HEK293 (cell line): ENCODE measurements around the gene MKLN1.

Source experiments
- CTCF ChIA-PET: fragments of 350-600 bp; formaldehyde crosslinking; extraction: SDS; loops from one replicate; lab custom pipeline; 2021; ENCODE audit warnings: antibody characterized with exemption; lab: Yijun Ruan, JAX
- POLR2A ChIA-PET: fragments of 300-600 bp; formaldehyde crosslinking; extraction: SDS; loops from one replicate; lab custom pipeline; 2020; ENCODE audit warnings: antibody characterized with exemption, inconsistent platforms; lab: Yijun Ruan, JAX
- H3K27ac ChIP-seq: fragments of 200-500 bp; sonication (Bioruptor generic); 2 replicates; pipeline ENCODE4 v1.5.1; 2014; ENCODE audit warnings: low read depth, low read length, control low read depth, inconsistent platforms; ENCODE audit errors: extremely low read depth
- H3K36me3 ChIP-seq, 2 experiments: fragments of 200-500 bp in 1 of 2; sonication (Bioruptor generic) in 1 of 2; 1 replicate in 1 of 2; 2 replicates in 1 of 2; pipeline ENCODE4 v1.5.1; 2014 to 2017; ENCODE audit warnings: inconsistent platforms in 2 of 2, low read length in 2 of 2; ENCODE audit not compliant: control insufficient read depth in 2 of 2, insufficient read depth in 1 of 2
- H3K4me1 ChIP-seq: fragments of 200-500 bp; sonication (Bioruptor generic); 2 replicates; pipeline ENCODE4 v1.5.1; 2014; ENCODE audit warnings: mild to moderate bottlenecking, low read length, inconsistent platforms; ENCODE audit not compliant: control insufficient read depth, insufficient read depth
- H3K4me3 ChIP-seq: 2 replicates; pipeline ENCODE4 v1.5.1; 2011; ENCODE audit warnings: low read depth, mild to moderate bottlenecking, control low read depth, low read length, moderate library complexity
- H3K9me3 ChIP-seq: fragments of 200-500 bp; sonication (Bioruptor generic); 2 replicates; pipeline ENCODE4 v1.5.1; 2014; ENCODE audit warnings: low read depth, low read length, inconsistent platforms; ENCODE audit not compliant: control insufficient read depth, insufficient read depth
- MZF1 ChIP-seq: fragments of 450-650 bp; formaldehyde crosslinking; IDR thresholded peaks from 2 replicates; pipeline ENCODE4 v1.5.1; 2017; ENCODE audit warnings: missing biosample characterization, missing genetic modification characterization, borderline replicate concordance
- OVOL3 ChIP-seq: fragments of 450-650 bp; formaldehyde crosslinking; IDR thresholded peaks from 2 replicates; pipeline ENCODE4 v1.5.1; 2016; ENCODE audit warnings: missing biosample characterization, missing genetic modification characterization
- TCF7L2 ChIP-seq: IDR thresholded peaks from 2 replicates; pipeline ENCODE4 v1.6.1; 2011; ENCODE audit warnings: low read depth, mild to moderate bottlenecking, inconsistent platforms, low read length, moderate library complexity, borderline replicate concordance
- ZBTB21 ChIP-seq: fragments of 450-650 bp; formaldehyde crosslinking; IDR thresholded peaks from 2 replicates; pipeline ENCODE4 v1.5.1; 2017; ENCODE audit warnings: missing biosample characterization, missing genetic modification characterization
- ZEB2 ChIP-seq: fragments of 450-650 bp; formaldehyde crosslinking; IDR thresholded peaks from 2 replicates; pipeline ENCODE4 v1.5.1; 2016; ENCODE audit warnings: missing biosample characterization, missing genetic modification characterization
- ZFP37 ChIP-seq: fragments of 450-650 bp; formaldehyde crosslinking; IDR thresholded peaks from 2 replicates; pipeline ENCODE4 v1.5.1; 2016; ENCODE audit warnings: missing biosample characterization, missing genetic modification characterization
- ZNF138 ChIP-seq: fragments of 450-650 bp; formaldehyde crosslinking; IDR thresholded peaks from 2 replicates; pipeline ENCODE4 v1.5.1; 2016; ENCODE audit warnings: missing biosample characterization, missing genetic modification characterization, borderline replicate concordance
- ZNF2 ChIP-seq: fragments of 450-650 bp; formaldehyde crosslinking; IDR thresholded peaks from 2 replicates; pipeline ENCODE4 v1.5.1; 2016; ENCODE audit warnings: missing biosample characterization, missing genetic modification characterization
- ZNF202 ChIP-seq: fragments of 450-650 bp; formaldehyde crosslinking; IDR thresholded peaks from 2 replicates; pipeline ENCODE4 v1.5.1; 2016; ENCODE audit warnings: missing biosample characterization, missing genetic modification characterization, borderline replicate concordance
- ZNF37A ChIP-seq: fragments of 450-650 bp; IDR thresholded peaks from 2 replicates; pipeline ENCODE4 v1.5.1; 2018; ENCODE audit warnings: missing biosample characterization, missing genetic modification characterization
- ZNF510 ChIP-seq: fragments of 450-650 bp; formaldehyde crosslinking; IDR thresholded peaks from 2 replicates; pipeline ENCODE4 v1.5.1; 2018; ENCODE audit warnings: mild to moderate bottlenecking, missing genetic modification characterization, missing biosample characterization; ENCODE audit not compliant: insufficient replicate concordance
- ZNF658 ChIP-seq: fragments of 450-650 bp; formaldehyde crosslinking; IDR thresholded peaks from 2 replicates; pipeline ENCODE4; 2016; ENCODE audit warnings: missing biosample characterization, missing genetic modification characterization
- ZNF837 ChIP-seq: fragments of 450-650 bp; formaldehyde crosslinking; IDR thresholded peaks from 2 replicates; pipeline ENCODE4 v1.5.1; 2016; ENCODE audit warnings: missing biosample characterization, missing genetic modification characterization
- TF ChIP-seq, protein P1 (sequence below): fragments of 450-650 bp; formaldehyde crosslinking; IDR thresholded peaks from 2 replicates; pipeline ENCODE4 v1.5.1; 2016; ENCODE audit warnings: missing biosample characterization, missing genetic modification characterization, borderline replicate concordance
- TF ChIP-seq, protein P2 (sequence below): fragments of 450-650 bp; formaldehyde crosslinking; IDR thresholded peaks from 2 replicates; pipeline ENCODE4 v1.5.1; 2016; ENCODE audit warnings: missing biosample characterization, missing genetic modification characterization, low read depth
- TF ChIP-seq, protein P3 (sequence below): fragments of 450-650 bp; formaldehyde crosslinking; IDR thresholded peaks from 2 replicates; pipeline ENCODE4 v1.5.1; 2016; ENCODE audit warnings: missing biosample characterization, missing genetic modification characterization
- TF ChIP-seq, protein P4 (sequence below): fragments of 450-650 bp; formaldehyde crosslinking; IDR thresholded peaks from 2 replicates; pipeline ENCODE4 v1.5.1; 2016; ENCODE audit warnings: missing biosample characterization, missing genetic modification characterization
- TF ChIP-seq, protein P5 (sequence below): fragments of 450-650 bp; formaldehyde crosslinking; IDR thresholded peaks from 2 replicates; pipeline ENCODE4 v1.5.1; 2016; ENCODE audit warnings: missing biosample characterization, missing genetic modification characterization, low read depth

Gene MKLN1

DNA sequence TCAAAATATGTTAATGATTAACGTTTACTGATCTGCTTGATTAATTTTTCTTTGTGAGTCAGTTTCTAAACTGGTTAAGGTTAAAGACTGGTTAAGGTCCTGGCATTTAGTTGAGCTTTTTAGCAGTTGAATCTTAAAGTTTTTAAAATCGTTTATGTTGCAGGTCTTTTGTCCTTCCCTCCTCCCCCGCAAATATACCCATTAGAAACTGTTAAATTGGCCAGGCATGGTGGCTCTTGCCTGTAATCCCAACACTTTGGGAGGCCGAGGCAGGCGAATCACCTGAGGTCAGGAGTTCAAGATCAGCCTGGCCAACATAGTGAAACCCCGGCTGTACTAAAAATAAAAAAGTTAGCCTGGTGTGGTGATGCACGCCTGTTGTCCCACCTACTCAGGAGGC is 127.9 kb downstream of the MKLN1 start (continued):
- TF ChIP-seq, protein P1, sequence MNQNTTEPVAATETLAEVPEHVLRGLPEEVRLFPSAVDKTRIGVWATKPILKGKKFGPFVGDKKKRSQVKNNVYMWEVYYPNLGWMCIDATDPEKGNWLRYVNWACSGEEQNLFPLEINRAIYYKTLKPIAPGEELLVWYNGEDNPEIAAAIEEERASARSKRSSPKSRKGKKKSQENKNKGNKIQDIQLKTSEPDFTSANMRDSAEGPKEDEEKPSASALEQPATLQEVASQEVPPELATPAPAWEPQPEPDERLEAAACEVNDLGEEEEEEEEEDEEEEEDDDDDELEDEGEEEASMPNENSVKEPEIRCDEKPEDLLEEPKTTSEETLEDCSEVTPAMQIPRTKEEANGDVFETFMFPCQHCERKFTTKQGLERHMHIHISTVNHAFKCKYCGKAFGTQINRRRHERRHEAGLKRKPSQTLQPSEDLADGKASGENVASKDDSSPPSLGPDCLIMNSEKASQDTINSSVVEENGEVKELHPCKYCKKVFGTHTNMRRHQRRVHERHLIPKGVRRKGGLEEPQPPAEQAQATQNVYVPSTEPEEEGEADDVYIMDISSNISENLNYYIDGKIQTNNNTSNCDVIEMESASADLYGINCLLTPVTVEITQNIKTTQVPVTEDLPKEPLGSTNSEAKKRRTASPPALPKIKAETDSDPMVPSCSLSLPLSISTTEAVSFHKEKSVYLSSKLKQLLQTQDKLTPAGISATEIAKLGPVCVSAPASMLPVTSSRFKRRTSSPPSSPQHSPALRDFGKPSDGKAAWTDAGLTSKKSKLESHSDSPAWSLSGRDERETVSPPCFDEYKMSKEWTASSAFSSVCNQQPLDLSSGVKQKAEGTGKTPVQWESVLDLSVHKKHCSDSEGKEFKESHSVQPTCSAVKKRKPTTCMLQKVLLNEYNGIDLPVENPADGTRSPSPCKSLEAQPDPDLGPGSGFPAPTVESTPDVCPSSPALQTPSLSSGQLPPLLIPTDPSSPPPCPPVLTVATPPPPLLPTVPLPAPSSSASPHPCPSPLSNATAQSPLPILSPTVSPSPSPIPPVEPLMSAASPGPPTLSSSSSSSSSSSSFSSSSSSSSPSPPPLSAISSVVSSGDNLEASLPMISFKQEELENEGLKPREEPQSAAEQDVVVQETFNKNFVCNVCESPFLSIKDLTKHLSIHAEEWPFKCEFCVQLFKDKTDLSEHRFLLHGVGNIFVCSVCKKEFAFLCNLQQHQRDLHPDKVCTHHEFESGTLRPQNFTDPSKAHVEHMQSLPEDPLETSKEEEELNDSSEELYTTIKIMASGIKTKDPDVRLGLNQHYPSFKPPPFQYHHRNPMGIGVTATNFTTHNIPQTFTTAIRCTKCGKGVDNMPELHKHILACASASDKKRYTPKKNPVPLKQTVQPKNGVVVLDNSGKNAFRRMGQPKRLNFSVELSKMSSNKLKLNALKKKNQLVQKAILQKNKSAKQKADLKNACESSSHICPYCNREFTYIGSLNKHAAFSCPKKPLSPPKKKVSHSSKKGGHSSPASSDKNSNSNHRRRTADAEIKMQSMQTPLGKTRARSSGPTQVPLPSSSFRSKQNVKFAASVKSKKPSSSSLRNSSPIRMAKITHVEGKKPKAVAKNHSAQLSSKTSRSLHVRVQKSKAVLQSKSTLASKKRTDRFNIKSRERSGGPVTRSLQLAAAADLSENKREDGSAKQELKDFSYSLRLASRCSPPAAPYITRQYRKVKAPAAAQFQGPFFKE (tag by site-specific recombination), result no peak
- TF ChIP-seq ZNF2 (tag by site-specific recombination) (no peak), ZNF202 (tag by site-specific recombination) (no peak), ZFP37 (tag by site-specific recombination) (no peak), ZNF37A (tag by site-specific recombination) (no peak), ZBTB21 (tag by site-specific recombination) (no peak), ZNF510 (tag by site-specific recombination) (no peak)
- TF ChIP-seq, protein P2, sequence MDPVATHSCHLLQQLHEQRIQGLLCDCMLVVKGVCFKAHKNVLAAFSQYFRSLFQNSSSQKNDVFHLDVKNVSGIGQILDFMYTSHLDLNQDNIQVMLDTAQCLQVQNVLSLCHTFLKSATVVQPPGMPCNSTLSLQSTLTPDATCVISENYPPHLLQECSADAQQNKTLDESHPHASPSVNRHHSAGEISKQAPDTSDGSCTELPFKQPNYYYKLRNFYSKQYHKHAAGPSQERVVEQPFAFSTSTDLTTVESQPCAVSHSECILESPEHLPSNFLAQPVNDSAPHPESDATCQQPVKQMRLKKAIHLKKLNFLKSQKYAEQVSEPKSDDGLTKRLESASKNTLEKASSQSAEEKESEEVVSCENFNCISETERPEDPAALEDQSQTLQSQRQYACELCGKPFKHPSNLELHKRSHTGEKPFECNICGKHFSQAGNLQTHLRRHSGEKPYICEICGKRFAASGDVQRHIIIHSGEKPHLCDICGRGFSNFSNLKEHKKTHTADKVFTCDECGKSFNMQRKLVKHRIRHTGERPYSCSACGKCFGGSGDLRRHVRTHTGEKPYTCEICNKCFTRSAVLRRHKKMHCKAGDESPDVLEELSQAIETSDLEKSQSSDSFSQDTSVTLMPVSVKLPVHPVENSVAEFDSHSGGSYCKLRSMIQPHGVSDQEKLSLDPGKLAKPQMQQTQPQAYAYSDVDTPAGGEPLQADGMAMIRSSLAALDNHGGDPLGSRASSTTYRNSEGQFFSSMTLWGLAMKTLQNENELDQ (tag by site-specific recombination), result no peak
- TF ChIP-seq, protein P3, sequence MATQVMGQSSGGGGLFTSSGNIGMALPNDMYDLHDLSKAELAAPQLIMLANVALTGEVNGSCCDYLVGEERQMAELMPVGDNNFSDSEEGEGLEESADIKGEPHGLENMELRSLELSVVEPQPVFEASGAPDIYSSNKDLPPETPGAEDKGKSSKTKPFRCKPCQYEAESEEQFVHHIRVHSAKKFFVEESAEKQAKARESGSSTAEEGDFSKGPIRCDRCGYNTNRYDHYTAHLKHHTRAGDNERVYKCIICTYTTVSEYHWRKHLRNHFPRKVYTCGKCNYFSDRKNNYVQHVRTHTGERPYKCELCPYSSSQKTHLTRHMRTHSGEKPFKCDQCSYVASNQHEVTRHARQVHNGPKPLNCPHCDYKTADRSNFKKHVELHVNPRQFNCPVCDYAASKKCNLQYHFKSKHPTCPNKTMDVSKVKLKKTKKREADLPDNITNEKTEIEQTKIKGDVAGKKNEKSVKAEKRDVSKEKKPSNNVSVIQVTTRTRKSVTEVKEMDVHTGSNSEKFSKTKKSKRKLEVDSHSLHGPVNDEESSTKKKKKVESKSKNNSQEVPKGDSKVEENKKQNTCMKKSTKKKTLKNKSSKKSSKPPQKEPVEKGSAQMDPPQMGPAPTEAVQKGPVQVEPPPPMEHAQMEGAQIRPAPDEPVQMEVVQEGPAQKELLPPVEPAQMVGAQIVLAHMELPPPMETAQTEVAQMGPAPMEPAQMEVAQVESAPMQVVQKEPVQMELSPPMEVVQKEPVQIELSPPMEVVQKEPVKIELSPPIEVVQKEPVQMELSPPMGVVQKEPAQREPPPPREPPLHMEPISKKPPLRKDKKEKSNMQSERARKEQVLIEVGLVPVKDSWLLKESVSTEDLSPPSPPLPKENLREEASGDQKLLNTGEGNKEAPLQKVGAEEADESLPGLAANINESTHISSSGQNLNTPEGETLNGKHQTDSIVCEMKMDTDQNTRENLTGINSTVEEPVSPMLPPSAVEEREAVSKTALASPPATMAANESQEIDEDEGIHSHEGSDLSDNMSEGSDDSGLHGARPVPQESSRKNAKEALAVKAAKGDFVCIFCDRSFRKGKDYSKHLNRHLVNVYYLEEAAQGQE (tag by site-specific recombination), result no peak

DNA sequence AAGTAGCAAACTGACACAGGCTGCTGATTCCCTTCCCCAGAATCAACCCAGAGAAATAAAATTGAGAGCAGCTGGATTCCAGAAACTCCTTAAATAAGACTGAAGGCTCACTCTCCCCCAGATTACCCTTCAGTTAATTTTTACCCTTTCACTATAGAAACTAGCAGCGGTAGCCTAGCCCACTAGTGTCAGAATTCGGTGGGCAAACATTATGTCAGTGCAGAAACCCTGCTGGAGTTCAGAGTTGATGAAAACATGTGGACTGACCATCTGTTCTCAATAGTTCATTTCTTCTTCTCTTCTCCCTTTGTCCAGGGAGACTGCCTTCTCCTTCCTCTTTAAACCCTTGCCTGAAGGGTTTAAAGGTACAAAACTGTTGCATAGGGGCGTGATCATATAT is 128.7 kb downstream of the MKLN1 start:
- Histone ChIP-seq H3K36me3 (no peaks in the 10 kb centered on the region), H3K9me3 (no peaks in the 10 kb centered on the region), H3K4me1 (no peaks in the 10 kb centered on the region), H3K4me3 (no peak overlapping the region), H3K27ac (no peak overlapping the region)
- ChIA-PET CTCF (interaction anchor here (0.6 to 0.7 kb wide), 2 partner anchors 15 to 366 kb away, joined by 3 to 5 read pairs; no protein-coding TSS in a partner anchor), POLR2A (no interaction called here)
- TF ChIP-seq ZNF138 (tag by site-specific recombination) (no peak), ZEB2 (no peak)

DNA sequence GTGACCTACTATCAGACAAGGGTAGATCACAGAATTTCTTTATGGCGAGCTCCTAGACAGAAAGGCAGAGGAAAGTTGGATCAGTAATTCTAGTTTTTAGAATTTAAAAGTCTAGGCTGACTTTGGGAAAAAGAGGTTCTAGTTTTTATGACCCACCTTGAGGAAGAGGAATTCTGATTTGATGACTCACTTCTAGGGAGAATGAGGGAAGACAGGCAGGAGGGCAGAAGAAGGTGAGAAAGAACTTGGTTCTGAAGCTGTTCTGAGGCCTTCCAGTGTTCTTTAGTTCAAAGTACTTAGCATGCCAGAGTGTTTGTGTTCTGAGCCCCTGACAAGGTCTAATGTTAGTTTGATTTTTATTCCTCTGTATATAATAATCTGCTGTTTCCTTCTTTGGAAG is 131.6 kb downstream of the MKLN1 start:
- TF ChIP-seq TCF7L2 (no peak), ZNF658 (no peak), ZNF837 (tag by site-specific recombination) (no peak), OVOL3 (tag by site-specific recombination) (no peak), MZF1 (tag by site-specific recombination) (no peak)
- TF ChIP-seq, protein P4, sequence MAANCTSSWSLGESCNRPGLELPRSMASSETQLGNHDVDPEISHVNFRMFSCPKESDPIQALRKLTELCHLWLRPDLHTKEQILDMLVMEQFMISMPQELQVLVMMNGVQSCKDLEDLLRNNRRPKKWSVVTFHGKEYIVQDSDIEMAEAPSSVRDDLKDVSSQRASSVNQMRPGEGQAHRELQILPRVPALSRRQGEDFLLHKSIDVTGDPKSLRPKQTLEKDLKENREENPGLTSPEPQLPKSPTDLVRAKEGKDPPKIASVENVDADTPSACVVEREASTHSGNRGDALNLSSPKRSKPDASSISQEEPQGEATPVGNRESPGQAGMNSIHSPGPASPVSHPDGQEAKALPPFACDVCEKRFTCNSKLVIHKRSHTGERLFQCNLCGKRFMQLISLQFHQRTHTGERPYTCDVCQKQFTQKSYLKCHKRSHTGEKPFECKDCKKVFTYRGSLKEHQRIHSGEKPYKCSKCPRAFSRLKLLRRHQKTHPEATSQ (tag by site-specific recombination), result no peak
- TF ChIP-seq, protein P5, sequence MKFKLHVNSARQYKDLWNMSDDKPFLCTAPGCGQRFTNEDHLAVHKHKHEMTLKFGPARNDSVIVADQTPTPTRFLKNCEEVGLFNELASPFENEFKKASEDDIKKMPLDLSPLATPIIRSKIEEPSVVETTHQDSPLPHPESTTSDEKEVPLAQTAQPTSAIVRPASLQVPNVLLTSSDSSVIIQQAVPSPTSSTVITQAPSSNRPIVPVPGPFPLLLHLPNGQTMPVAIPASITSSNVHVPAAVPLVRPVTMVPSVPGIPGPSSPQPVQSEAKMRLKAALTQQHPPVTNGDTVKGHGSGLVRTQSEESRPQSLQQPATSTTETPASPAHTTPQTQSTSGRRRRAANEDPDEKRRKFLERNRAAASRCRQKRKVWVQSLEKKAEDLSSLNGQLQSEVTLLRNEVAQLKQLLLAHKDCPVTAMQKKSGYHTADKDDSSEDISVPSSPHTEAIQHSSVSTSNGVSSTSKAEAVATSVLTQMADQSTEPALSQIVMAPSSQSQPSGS (tag by site-specific recombination), result no peak
- CTCF ChIA-PET, result interaction anchor here (1.0 kb wide), 1 partner anchor 36 kb away, joined by 3 read pairs; no protein-coding TSS in a partner anchor
- POLR2A ChIA-PET, result no interaction called here
- no peak overlapping the region for H3K27ac ChIP-seq
- H3K9me3 ChIP-seq, result no peaks in the 10 kb centered on the region
- peaks cover 0 to 10% of the 10 kb centered on the region in 2 experiments; a peak in 2 of 3 replicates for H3K36me3 ChIP-seq
- H3K4me1 ChIP-seq, result no peaks in the 10 kb centered on the region
- H3K4me3 ChIP-seq, result no peak overlapping the region
